ENCODE data around the gene OSBPL3.

OSBPL3 gene

DNA sequence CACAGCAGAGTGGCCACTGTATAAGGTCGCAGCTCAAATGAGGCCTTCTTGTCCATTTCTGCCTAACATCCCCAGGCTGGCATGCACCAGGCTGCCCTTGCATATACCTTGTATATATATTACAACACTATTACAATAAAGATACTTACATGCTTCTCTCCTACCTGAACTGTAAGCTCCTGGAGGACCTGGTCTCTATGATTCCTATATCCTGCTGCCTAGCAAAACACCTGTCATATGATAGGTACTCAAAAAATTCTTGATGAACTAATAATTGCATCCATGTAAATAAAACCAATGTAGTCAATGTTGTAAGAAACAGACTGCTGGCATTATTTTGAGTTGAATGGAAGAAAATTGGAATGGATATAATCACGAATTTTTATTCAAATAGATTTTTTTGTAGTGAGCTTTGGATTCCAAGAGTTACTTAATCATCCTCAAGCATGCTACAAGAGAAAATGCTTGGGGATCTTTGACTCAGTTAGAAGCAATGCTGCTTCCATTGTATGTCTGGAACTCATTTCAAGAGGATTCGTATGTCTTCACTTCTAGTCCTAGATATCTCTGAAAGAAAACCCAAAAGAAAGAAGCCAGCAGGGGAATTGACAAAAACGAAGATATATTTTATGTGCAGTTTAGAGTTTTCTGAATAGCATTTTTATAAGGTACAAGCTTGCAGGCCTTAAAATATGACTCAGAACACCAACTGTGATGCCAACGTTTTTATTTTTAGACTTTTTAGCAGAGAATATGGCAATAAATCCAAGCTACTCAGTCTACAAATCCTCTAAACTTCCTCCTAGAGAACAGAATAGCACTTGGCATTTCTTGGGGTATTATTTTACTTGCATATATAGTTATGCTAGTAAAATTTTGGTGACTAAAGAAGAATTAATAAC is 53.1 kb downstream of the OSBPL3 start:
- 87 to 88% methylated on average over 5 of the region's 5 CpGs for WGBS, 2 experiments
- Histone ChIP-seq H3K4me1 (ENCODE audit: control insufficient read depth, insufficient read depth, low read length) (no peaks in the 10 kb centered on the region), H3K27me3 (ENCODE audit: control insufficient read depth, insufficient read depth, low read length, poor library complexity, severe bottlenecking) (no peaks in the 10 kb centered on the region), H3K27ac (ENCODE audit: insufficient read depth, low read depth, low read length, poor library complexity, severe bottlenecking) (no peak overlapping the region), H3K9me3 (ENCODE audit: control insufficient read depth, low read length) (no peaks in the 10 kb centered on the region), H3K36me3 (ENCODE audit: control insufficient read depth, insufficient read depth, low read length) (no peaks in the 10 kb centered on the region), H3K4me3 (ENCODE audit: insufficient read depth, low read depth, low read length) (no peak overlapping the region)

DNA sequence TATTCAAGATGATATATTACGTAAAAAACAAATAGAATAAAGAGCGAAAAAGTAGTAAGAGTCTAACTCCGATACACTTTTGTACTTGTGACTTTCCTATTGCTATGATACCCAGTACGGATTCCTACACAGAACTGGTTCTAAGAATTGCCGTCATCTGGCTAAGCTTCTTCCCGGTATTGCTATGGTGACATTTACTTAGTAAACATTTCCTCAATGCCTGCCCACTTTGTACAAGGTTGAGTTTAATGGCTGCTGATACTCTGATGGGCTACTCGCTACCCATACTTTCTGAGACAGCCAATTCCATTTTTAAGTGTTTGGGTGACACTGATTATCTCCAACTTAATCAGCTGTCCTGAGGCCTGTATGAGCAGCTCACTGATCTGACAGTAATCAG is 55.6 kb downstream of the OSBPL3 start:
- Histone ChIP-seq H3K27ac (ENCODE audit: insufficient read depth, low read depth, low read length, poor library complexity, severe bottlenecking) (no peak overlapping the region), H3K4me1 (ENCODE audit: control insufficient read depth, insufficient read depth, low read length) (peaks cover 5% of the 10 kb centered on the region), H3K9me3 (ENCODE audit: control insufficient read depth, low read length) (no peaks in the 10 kb centered on the region), H3K4me3 (ENCODE audit: insufficient read depth, low read depth, low read length) (no peak overlapping the region), H3K27me3 (ENCODE audit: control insufficient read depth, insufficient read depth, low read length, poor library complexity, severe bottlenecking) (no peaks in the 10 kb centered on the region), H3K36me3 (ENCODE audit: control insufficient read depth, insufficient read depth, low read length) (no peaks in the 10 kb centered on the region)
- 95% methylated on average over 7 of the region's 7 CpGs for WGBS, 2 experiments

DNA sequence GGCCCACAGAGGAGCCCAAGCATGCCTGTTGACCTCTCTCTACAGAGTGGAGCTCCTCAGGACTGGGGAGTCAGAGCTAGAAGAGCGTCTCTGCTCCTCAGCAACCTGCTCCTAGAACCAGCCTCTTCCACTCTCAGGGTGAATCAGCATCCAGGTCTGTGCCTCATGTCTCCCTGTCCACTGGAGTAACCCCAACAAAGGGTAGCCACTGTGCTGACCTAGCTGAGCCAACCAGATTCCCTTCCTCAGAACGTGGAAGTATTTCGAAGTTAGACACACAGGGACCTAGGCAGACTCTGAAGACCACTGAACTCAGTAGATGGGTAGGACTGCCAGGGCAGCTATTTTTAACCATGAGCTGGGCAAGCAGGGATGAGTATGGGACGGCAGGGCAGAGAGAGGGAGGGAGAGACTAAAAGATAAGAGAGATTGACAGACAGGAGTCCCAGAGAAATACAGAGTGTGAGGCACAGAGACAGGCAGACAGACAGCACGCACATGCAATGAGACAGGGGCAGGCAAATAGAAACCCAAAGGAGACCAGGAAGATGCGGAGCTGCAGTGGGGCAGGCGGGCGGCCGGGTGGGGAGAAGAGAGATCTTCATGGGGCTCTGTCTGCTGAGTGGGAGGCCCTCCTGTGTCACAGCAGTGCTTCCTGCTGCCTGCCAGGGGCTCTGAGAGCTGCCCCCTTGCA is 56.7 kb downstream of the OSBPL3 start:
- peaks cover 5% of the 10 kb centered on the region for H3K4me1 ChIP-seq (ENCODE audit: control insufficient read depth, insufficient read depth, low read length)
- no peaks in the 10 kb centered on the region for H3K9me3 ChIP-seq (ENCODE audit: control insufficient read depth, low read length)
- WGBS, 2 experiments = 92 to 95% methylated on average over 9 of the region's 9 CpGs
- H3K4me3 ChIP-seq (ENCODE audit: insufficient read depth, low read depth, low read length) = no peak overlapping the region
- H3K27ac ChIP-seq (ENCODE audit: insufficient read depth, low read depth, low read length, poor library complexity, severe bottlenecking) = no peak overlapping the region
- H3K27me3 ChIP-seq (ENCODE audit: control insufficient read depth, insufficient read depth, low read length, poor library complexity, severe bottlenecking) = no peaks in the 10 kb centered on the region
- no peaks in the 10 kb centered on the region for H3K36me3 ChIP-seq (ENCODE audit: control insufficient read depth, insufficient read depth, low read length)

DNA sequence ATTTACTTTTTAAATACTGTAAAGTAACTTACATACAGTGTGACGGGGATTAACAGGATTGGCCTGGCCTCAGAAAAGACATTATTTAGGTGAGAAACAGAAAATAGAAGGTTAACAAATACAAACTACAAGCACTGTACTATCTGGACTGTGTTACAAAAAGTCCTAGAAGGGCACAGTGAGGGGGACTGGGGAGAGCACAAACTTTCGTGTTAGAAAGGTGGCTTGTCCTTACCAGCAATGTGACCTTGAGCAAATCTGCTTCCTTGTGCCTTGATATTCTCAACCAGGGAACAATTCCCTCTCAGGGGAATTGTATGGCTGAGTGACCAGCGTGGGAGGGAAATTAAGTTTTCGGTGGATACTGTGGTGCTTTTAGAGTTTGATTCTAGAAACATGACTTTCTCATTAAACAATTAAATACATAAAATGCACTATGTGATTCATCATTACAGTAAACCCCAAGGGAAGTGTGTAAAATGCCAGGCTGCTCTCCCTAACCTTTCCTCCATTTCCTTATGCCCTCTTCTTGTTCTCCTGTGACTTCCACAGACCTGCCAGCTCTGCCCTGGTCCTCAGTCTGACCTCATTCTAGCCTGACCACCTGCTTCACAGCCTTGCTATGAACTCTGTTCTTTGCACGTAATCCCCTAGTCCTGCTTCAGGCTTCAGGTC is 57.7 kb downstream of the OSBPL3 start:
- H3K36me3 ChIP-seq (ENCODE audit: control insufficient read depth, insufficient read depth, low read length) = no peaks in the 10 kb centered on the region
- WGBS, 2 experiments = 90 to 91% methylated on average over 2 to 4 of the region's 5 CpGs
- H3K4me3 ChIP-seq (ENCODE audit: insufficient read depth, low read depth, low read length) = no peak overlapping the region
- H3K9me3 ChIP-seq (ENCODE audit: control insufficient read depth, low read length) = no peaks in the 10 kb centered on the region
- H3K27me3 ChIP-seq (ENCODE audit: control insufficient read depth, insufficient read depth, low read length, poor library complexity, severe bottlenecking) = no peaks in the 10 kb centered on the region
- H3K4me1 ChIP-seq (ENCODE audit: control insufficient read depth, insufficient read depth, low read length) = peaks cover 5% of the 10 kb centered on the region
- H3K27ac ChIP-seq (ENCODE audit: insufficient read depth, low read depth, low read length, poor library complexity, severe bottlenecking) = no peak overlapping the region

DNA sequence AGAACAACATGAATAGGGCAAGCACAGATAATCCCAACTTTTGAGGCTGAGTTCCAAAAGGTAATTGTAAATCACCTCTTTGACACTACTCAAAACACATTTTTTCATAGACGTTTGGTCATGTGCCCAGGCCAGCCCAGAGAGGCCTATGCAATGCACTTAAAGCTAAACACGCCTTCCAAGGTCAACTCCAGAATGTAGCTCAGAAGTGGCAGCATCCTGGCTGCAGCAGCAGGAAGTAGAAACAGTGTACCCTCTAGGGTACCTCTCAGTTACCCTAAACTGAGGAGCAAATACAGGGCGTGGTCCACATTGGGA is 58.7 kb downstream of the OSBPL3 start:
- Histone ChIP-seq H3K4me3 (ENCODE audit: insufficient read depth, low read depth, low read length) (no peak overlapping the region), H3K9me3 (ENCODE audit: control insufficient read depth, low read length) (no peaks in the 10 kb centered on the region), H3K36me3 (ENCODE audit: control insufficient read depth, insufficient read depth, low read length) (no peaks in the 10 kb centered on the region), H3K27me3 (ENCODE audit: control insufficient read depth, insufficient read depth, low read length, poor library complexity, severe bottlenecking) (no peaks in the 10 kb centered on the region), H3K4me1 (ENCODE audit: control insufficient read depth, insufficient read depth, low read length) (peaks cover 5% of the 10 kb centered on the region), H3K27ac (ENCODE audit: insufficient read depth, low read depth, low read length, poor library complexity, severe bottlenecking) (no peak overlapping the region)
- WGBS, 2 experiments = 79 to 86% methylated on average over 3 of the region's 3 CpGs

DNA sequence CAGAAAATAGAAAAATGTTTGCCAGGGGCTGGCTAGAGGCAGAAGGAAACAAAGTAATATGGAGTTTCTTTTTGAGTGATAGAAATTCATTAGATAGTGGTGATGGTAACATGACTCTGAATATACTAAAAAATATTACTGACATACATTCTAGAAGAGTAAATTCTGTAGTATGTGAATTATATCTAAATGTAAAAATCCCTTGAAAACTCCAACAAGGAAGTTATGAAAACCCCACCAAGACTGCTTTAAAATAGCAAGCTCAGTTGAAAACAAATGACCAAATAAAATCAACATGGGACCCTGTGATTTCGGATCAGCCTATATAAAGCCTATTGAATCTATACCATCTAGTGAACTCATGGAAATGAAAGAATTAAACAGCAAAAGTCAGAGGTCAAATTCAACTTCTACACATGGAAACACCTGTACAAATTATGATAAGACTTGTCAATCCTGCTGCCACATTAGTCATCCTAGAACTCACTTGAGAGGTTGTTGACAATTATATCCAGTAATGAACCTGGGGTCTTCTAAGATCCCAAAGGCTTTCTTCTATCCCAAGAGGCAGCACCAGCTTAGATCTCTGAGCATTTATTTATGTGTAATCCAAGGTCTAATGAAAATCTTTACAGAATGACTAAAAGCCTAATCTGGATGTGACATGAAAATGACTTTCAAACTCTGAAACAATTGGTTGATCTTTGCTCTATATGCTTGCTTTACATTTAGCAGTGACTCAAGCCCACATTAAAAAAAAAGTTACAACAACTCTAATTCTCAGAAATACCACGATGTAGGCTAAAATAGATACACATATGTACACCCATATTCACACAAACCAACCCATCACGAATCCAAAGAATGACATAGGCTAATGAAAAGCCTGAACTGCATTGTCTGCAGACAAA is 59.3 kb downstream of the OSBPL3 start:
- Histone ChIP-seq H3K27ac (ENCODE audit: insufficient read depth, low read depth, low read length, poor library complexity, severe bottlenecking) (no peak overlapping the region), H3K4me1 (ENCODE audit: control insufficient read depth, insufficient read depth, low read length) (peaks cover 5% of the 10 kb centered on the region), H3K9me3 (ENCODE audit: control insufficient read depth, low read length) (no peaks in the 10 kb centered on the region), H3K36me3 (ENCODE audit: control insufficient read depth, insufficient read depth, low read length) (no peaks in the 10 kb centered on the region), H3K27me3 (ENCODE audit: control insufficient read depth, insufficient read depth, low read length, poor library complexity, severe bottlenecking) (no peaks in the 10 kb centered on the region), H3K4me3 (ENCODE audit: insufficient read depth, low read depth, low read length) (no peak overlapping the region)
- 90 to 91% methylated on average over 3 of the region's 3 CpGs for WGBS, 2 experiments

DNA sequence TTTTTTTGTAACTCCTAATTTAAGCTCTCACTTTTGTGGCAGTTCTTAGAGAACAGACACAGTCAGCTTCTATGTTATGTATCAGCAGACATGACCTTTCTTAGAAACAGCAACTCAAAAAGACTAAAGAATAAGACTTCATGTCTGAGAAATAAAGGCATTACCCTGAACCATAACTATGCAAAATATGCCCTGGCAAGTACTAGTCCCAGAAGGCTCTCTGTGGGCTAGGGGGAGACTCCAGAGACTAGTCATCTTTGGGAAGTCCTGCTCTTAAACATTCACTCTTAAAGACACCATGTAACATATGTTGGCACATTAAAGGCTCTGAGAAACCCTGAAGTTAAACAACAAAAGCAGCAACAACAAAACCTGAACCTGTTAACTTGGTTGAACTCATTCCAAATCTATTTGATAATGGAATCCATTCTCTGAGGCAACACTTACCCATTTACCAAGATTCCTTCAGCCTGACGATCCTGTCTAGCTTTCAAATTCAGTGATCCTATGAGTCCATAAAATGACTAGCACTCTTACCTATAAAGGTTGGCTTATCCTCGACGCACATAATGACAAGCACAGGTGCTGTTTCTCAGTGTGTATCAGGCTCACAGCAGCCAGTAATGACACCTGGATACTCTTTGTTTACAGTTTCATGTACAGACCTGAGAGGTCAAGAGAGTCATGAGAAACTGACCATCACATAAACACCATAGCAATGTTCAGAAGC is 62.3 kb downstream of the OSBPL3 start:
- Histone ChIP-seq H3K36me3 (ENCODE audit: control insufficient read depth, insufficient read depth, low read length) (no peaks in the 10 kb centered on the region), H3K9me3 (ENCODE audit: control insufficient read depth, low read length) (no peaks in the 10 kb centered on the region), H3K27me3 (ENCODE audit: control insufficient read depth, insufficient read depth, low read length, poor library complexity, severe bottlenecking) (no peaks in the 10 kb centered on the region), H3K4me3 (ENCODE audit: insufficient read depth, low read depth, low read length) (no peak overlapping the region), H3K27ac (ENCODE audit: insufficient read depth, low read depth, low read length, poor library complexity, severe bottlenecking) (no peak overlapping the region), H3K4me1 (ENCODE audit: control insufficient read depth, insufficient read depth, low read length) (peaks cover 5% of the 10 kb centered on the region)
- WGBS, 2 experiments = 91 to 94% methylated on average over 3 of the region's 3 CpGs

DNA sequence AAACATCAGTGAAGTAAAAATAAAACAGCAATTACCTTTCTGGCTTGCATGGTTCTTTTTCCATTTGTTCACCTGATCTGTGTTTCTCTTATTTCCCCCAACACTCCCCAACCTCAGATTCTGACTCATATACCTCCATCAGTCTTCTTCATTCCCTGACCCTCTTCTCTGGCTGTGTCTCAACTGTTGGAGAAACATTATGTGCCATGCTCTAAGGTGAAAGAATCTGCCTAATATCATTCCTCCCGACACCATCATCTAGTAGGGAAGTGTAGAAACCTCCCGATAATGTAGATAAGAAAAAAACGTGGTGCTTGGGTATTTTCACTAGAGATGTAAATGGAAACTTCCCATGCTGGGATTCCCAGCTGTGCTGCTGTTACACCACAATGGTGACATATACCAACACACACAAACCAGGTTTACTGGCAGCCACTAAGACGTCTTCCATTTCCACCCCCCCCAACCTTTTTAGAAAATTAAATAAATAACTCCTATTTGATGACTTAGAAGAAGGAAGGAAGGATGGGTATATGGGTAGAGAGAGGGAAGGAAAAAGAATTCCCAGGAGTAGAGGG is 63.4 kb downstream of the OSBPL3 start:
- Histone ChIP-seq H3K4me3 (ENCODE audit: insufficient read depth, low read depth, low read length) (no peak overlapping the region), H3K9me3 (ENCODE audit: control insufficient read depth, low read length) (no peaks in the 10 kb centered on the region), H3K4me1 (ENCODE audit: control insufficient read depth, insufficient read depth, low read length) (peaks cover 4% of the 10 kb centered on the region), H3K27ac (ENCODE audit: insufficient read depth, low read depth, low read length, poor library complexity, severe bottlenecking) (no peak overlapping the region), H3K27me3 (ENCODE audit: control insufficient read depth, insufficient read depth, low read length, poor library complexity, severe bottlenecking) (no peaks in the 10 kb centered on the region), H3K36me3 (ENCODE audit: control insufficient read depth, insufficient read depth, low read length) (no peaks in the 10 kb centered on the region)
- WGBS, 2 experiments = 53 to 57% methylated on average over 3 of the region's 4 CpGs

DNA sequence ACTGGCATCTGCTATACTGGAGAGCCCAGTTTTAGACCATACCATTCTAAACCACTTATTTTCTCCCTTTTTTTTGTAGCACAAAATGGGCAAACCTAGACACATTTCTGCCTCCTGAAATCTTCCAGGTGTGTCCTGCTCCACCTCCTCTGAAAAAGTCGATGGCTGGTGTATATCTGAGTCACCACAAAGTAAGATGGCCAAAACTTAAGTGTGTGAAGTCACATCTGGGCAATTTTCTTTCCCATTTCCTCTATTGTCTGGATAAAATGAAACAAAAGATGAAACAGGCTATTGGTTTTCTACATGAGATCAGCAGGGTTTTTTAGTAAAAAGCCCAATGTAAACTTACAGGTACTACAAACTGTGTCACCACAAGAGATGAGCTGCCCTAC is 65.5 kb downstream of the OSBPL3 start:
- no peak overlapping the region for H3K4me3 ChIP-seq (ENCODE audit: insufficient read depth, low read depth, low read length)

More for the DNA sequence above, 65.5 kb downstream of the OSBPL3 start:
- 96 to 100% methylated on average over 1 of the region's 1 CpG for WGBS, 2 experiments
- Histone ChIP-seq H3K27me3 (ENCODE audit: control insufficient read depth, insufficient read depth, low read length, poor library complexity, severe bottlenecking) (no peaks in the 10 kb centered on the region), H3K4me1 (ENCODE audit: control insufficient read depth, insufficient read depth, low read length) (no peaks in the 10 kb centered on the region), H3K27ac (ENCODE audit: insufficient read depth, low read depth, low read length, poor library complexity, severe bottlenecking) (no peak overlapping the region), H3K9me3 (ENCODE audit: control insufficient read depth, low read length) (no peaks in the 10 kb centered on the region), H3K36me3 (ENCODE audit: control insufficient read depth, insufficient read depth, low read length) (no peaks in the 10 kb centered on the region)

All from ectodermal cell (in vitro differentiated cells).